GM23338 (cell line): ENCODE data around the gene KIRREL3.

Experiments
- CTCF ChIP-seq, 2 experiments: fragments of 200-600 bp in 1 of 2; sonication (generic) in 1 of 2; conservative IDR thresholded peaks; 2 replicates each; pipeline versions ENCODE4 v1.5.1 to v1.6.1; 2016 to 2017; ENCODE audit warnings: antibody characterized with exemption in 2 of 2, low read depth in 2 of 2, mild to moderate bottlenecking in 2 of 2, moderate library complexity in 1 of 2
- ETS1 ChIP-seq: IDR thresholded peaks from 2 replicates; pipeline ENCODE4 v1.6.1; 2016; ENCODE audit warnings: antibody characterized with exemption
- EZH2 ChIP-seq: fragments of 200-600 bp; sonication (generic); IDR thresholded peaks from one replicate; pipeline ENCODE4 v1.8.0; 2017; ENCODE audit warnings: antibody characterized with exemption, mild to moderate bottlenecking, low read depth; ENCODE audit not compliant: unreplicated experiment
- POLR2AphosphoS5 ChIP-seq: IDR thresholded peaks from 2 replicates; pipeline ENCODE4 v1.6.1; 2016; ENCODE audit warnings: antibody characterized with exemption, low read depth

- no peak for TF ChIP-seq POLR2AphosphoS5
- no peak for TF ChIP-seq CTCF (conservative IDR thresholded peaks at IDR 0.05; ENCODE audit: low read depth in 2 of 2)
- no peak for TF ChIP-seq EZH2
- no peak for TF ChIP-seq ETS1
These were observed 361.9 kb downstream of the KIRREL3 start for GRCh38 chr11:126638648-126639047.
